Mammary epithelial cell (primary cell): ENCODE data around the gene WDR45B.

Experiments used
- EZH2 ChIP-seq: IDR thresholded peaks from 2 replicates; pipeline ENCODE4 v1.6.1; 2012; ENCODE audit warnings: low read length, inconsistent platforms, borderline replicate concordance
- TF ChIP-seq, protein P1 (sequence below), 2 donors: IDR thresholded peaks in 1 of 2; conservative IDR thresholded peaks in 1 of 2; 2 replicates each; pipeline ENCODE4 v1.5.1; 2011 to 2012; ENCODE audit warnings: inconsistent platforms in 2 of 2, low read length in 2 of 2, mild to moderate bottlenecking in 2 of 2, control low read depth in 1 of 2, low read depth in 1 of 2; ENCODE audit not compliant: insufficient read depth in 1 of 2; ENCODE audit errors: extremely low read depth in 1 of 2

DNA sequence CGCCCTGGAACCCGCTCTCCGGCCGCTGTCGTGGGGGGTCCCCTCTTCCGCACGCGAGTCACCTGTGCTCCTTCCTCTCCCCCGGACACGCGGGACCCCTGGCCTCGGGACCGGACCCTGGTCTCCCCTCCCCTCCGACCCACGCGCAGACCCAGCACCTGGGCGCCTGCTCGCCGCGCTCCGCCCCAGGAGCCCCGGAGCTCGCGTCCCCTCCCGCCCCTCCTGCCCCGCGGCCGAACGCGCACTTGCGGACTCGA is 49.5 kb upstream of the WDR45B start:
- TF ChIP-seq, protein P1, sequence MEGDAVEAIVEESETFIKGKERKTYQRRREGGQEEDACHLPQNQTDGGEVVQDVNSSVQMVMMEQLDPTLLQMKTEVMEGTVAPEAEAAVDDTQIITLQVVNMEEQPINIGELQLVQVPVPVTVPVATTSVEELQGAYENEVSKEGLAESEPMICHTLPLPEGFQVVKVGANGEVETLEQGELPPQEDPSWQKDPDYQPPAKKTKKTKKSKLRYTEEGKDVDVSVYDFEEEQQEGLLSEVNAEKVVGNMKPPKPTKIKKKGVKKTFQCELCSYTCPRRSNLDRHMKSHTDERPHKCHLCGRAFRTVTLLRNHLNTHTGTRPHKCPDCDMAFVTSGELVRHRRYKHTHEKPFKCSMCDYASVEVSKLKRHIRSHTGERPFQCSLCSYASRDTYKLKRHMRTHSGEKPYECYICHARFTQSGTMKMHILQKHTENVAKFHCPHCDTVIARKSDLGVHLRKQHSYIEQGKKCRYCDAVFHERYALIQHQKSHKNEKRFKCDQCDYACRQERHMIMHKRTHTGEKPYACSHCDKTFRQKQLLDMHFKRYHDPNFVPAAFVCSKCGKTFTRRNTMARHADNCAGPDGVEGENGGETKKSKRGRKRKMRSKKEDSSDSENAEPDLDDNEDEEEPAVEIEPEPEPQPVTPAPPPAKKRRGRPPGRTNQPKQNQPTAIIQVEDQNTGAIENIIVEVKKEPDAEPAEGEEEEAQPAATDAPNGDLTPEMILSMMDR (conservative IDR thresholded peaks at IDR 0.05 in 1 of 2, IDR thresholded peaks at IDR 0.05 in 1 of 2; ENCODE audit: extremely low read depth in 1 of 2, insufficient read depth in 1 of 2, low read depth in 1 of 2, low read length in 2 of 2) = no peak
- no peak for TF ChIP-seq EZH2
